Measurements from ENCODE around the gene RBCK1.

DNA sequence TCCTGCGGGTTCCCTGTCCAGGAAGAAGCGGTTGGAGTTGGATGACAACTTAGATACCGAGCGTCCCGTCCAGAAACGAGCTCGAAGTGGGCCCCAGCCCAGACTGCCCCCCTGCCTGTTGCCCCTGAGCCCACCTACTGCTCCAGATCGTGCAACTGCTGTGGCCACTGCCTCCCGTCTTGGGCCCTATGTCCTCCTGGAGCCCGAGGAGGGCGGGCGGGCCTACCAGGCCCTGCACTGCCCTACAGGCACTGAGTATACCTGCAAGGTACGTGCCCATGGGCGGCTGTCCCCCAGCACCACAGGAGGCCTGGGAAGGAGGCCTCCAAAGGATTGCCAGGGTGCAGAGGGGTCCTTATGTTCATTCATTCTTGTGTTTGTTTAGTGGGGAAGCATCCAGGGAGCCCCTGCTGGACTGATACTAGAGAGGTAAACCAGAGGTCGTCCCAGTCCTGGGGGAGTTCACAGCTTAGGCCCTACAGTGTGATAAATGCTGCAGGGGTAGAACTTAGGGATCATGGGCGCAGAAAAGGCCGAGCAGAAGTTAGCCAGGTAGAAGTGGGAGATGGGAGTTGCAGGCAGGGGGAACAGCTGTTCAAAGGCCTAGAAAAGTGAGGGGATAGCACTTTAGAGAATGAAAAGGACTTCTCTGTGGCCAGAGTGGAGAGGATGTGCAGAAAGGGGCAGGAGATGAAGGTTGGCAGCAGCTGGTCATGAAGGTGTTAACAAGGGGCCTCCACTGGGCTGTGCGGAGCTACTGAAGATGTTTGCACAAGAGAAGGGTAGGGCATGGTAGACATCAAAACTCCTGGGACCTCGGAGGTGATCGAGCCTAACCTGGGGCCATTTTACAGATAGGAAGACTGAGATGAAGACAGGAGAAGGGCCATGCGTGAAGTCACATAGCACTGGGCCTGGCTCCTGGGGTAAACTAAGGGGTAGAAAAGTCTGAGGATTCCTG lies 19.8 kb upstream of the RBCK1 start:
- no peak for TF ChIP-seq POLR2A (IDR thresholded peaks at IDR 0.05)
- TF ChIP-seq, protein P1, sequence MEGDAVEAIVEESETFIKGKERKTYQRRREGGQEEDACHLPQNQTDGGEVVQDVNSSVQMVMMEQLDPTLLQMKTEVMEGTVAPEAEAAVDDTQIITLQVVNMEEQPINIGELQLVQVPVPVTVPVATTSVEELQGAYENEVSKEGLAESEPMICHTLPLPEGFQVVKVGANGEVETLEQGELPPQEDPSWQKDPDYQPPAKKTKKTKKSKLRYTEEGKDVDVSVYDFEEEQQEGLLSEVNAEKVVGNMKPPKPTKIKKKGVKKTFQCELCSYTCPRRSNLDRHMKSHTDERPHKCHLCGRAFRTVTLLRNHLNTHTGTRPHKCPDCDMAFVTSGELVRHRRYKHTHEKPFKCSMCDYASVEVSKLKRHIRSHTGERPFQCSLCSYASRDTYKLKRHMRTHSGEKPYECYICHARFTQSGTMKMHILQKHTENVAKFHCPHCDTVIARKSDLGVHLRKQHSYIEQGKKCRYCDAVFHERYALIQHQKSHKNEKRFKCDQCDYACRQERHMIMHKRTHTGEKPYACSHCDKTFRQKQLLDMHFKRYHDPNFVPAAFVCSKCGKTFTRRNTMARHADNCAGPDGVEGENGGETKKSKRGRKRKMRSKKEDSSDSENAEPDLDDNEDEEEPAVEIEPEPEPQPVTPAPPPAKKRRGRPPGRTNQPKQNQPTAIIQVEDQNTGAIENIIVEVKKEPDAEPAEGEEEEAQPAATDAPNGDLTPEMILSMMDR (IDR thresholded peaks at IDR 0.05 in 8 of 11, conservative IDR thresholded peaks at IDR 0.05 in 3 of 11), result no peak
